ENCODE results near the gene CCNK.

GRCh38 chr14:99473458-99473857 lies 7.8 kb upstream of the CCNK start:
- TF ChIP-seq POLR2A (IDR thresholded peaks at IDR 0.05) (no peak), CTCF (IDR thresholded peaks at IDR 0.05) (no peak), POLR2AphosphoS5 (IDR thresholded peaks at IDR 0.05) (no peak)
